Endometrium (tissue), 2 donors: Measurements from ENCODE around the gene PTGR1.
"Not testable (repeated sequence)": the region's sequence is repeated elsewhere in the genome, so short reads cannot be mapped to it uniquely, and the experiment has no call there.

Experiments used
- FAIRE-seq: peaks from 2 replicates; lab custom pipeline; 2012; peaks lifted over from hg19 to GRCh38; lab: Jason Lieb, UNC
- donor health status: control.
- donor health status: control.

Gene PTGR1

GRCh38 chr9:111599092-111599954 is at the start of gene PTGR1:
Gene PTGR1 (minus strand): TSS chr9:111599647. CDS start chr9:111597422, 2,225 bp downstream.
- no peak for FAIRE-seq

GRCh38 chr9:111649016-111649415 is 49.6 kb upstream of the PTGR1 start:
- no peak for FAIRE-seq

GRCh38 chr9:111648066-111648465 is 48.6 kb upstream of the PTGR1 start:
- FAIRE-seq: no peak

- no peak for FAIRE-seq
Observed at GRCh38 chr9:111646417-111646816, 47.0 kb upstream of the PTGR1 start.

GRCh38 chr9:111645806-111646205 is 46.4 kb upstream of the PTGR1 start:
- no peak for FAIRE-seq

GRCh38 chr9:111644195-111644772 is 44.8 kb upstream of the PTGR1 start:
- FAIRE-seq: no peak

- FAIRE-seq: no peak
Observed at GRCh38 chr9:111637421-111637950, 38.0 kb upstream of the PTGR1 start.

GRCh38 chr9:111634860-111635259 is 35.4 kb upstream of the PTGR1 start:
- no peak for FAIRE-seq

GRCh38 chr9:111633389-111633736 is 33.9 kb upstream of the PTGR1 start:
- no peak for FAIRE-seq

- FAIRE-seq: no peak
Observed at GRCh38 chr9:111632695-111633388, 33.4 kb upstream of the PTGR1 start.

- FAIRE-seq: no peak
Observed at GRCh38 chr9:111632060-111632459, 32.6 kb upstream of the PTGR1 start.

- no peak for FAIRE-seq
Observed at GRCh38 chr9:111631214-111631971, 31.9 kb upstream of the PTGR1 start, which contains the start of gene DNAJC25. Gene DNAJC25 (plus strand): TSS chr9:111631334. CDS start chr9:111631408, 74 bp downstream.

GRCh38 chr9:111630964-111631213 is 31.4 kb upstream of the PTGR1 start:
- peak; percentile 77 for FAIRE-seq

- FAIRE-seq: no peak
Observed at GRCh38 chr9:111630182-111630963, 30.9 kb upstream of the PTGR1 start.

- FAIRE-seq: no peak
Observed at GRCh38 chr9:111628411-111628810, 29.0 kb upstream of the PTGR1 start.

GRCh38 chr9:111627260-111627963 is 28.0 kb upstream of the PTGR1 start:
- no peak for FAIRE-seq

- FAIRE-seq: no peak
Observed at GRCh38 chr9:111622626-111623025, 23.2 kb upstream of the PTGR1 start.

GRCh38 chr9:111621895-111622480 is 22.5 kb upstream of the PTGR1 start:
- no peak for FAIRE-seq

- not testable (repeated sequence) for FAIRE-seq
Observed at GRCh38 chr9:111617349-111617748, 17.9 kb upstream of the PTGR1 start.

- no peak for FAIRE-seq
Observed at GRCh38 chr9:111615928-111616327, 16.5 kb upstream of the PTGR1 start.
